Left forelimb (tissue), 1 donor: Measurements from ENCODE around the gene GNB5.
"Not testable (repeated sequence)": the region's sequence is repeated elsewhere in the genome, so short reads cannot be mapped to it uniquely, and the experiment has no call there.

ENCODE experiments used
- DNase-seq: peaks from one replicate; pipeline ENCODE4 v3.0.0-alpha.2; 2018; ENCODE audit warnings: low spot score

GNB5 gene

DNA sequence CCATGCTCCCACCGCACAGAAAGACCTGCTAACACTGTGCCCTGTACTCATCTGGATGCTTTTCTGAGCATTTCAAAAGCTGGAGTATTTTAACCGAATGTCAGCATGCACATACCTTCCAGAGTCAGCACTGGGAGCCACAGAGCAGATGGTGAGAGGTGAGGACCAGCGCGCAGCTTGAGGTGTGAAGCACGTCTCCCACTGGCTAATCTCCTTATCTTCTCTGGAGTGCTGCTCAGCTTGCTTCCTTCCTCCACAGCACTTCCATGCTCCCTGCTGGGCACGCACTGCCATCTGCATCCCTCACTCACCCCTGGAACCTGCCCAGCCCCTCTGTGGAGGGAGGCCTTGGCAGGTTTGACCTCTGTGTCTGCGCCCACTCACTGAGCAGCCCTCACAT lies at the start of gene GNB5:
GNB5 (minus strand) TSS at position 186 of the 400 bp plus-strand sequence. CDS start 6,716 bp downstream, outside the sequence.
- DNase-seq = no peak

DNA sequence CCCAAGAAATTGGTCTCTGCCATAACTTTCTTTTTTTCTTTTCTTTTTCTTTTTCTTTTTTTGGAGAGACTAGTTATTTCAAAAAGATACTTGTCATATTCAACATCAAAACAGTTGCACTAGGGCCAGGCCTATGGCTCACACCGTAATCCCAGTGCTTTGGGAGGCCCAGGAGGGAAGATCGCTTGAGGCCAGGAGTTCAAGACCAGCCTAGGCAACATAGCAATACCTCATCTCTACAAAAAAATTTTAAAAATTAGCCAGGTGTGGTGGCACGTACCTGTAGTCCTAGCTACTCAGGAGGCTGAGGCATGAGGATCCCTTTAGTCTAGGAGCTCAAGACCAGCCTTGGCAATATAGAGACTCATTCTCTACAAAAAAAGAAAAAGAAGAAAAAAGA lies 49.0 kb upstream of the GNB5 start:
- no peak for DNase-seq

DNA sequence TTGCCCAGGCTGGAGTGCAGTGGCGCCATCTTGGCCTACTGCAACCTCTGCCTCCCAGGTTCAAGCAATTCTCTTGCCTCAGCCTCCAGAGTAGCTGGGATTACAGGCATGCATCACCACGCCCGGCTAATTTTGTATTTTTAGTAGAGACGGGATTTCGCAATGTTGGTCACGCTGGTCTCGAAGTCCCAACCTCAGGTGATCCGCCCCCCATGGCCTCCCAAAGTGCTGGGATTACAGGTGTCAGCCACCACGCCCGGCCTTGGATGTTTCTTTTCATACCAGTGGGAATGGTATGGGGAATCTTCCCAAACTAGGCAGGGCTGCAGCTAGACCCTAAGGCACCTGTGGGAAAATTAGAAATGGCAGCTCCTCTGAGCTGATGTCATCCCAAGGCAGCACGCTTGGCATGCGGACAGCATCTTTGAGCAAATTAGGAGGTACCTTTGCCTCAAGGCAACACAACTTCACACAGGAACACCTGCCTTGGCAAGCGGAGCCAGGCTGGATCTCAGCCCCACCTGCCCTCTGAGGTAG lies 47.9 kb upstream of the GNB5 start:
- DNase-seq = not testable (repeated sequence)

DNA sequence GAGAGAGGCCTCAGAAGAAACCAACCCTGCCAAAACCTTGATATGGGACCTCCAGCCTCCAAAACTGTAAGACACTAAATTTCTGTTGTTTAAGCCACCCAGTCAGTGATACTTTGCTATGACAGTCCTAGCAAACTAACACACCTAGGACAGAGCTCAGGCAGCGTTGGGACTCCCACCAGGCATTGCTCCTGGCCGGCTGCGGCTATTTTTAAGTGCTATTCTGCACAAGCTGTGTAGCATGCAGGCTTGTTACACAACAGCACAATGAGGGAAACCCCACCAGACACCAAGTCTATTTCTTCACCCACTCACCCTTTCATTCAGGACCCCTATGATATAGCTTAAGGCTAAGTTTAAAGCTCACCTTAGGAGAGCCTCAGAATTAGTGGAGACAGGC lies 47.0 kb upstream of the GNB5 start:
- no peak for DNase-seq

DNA sequence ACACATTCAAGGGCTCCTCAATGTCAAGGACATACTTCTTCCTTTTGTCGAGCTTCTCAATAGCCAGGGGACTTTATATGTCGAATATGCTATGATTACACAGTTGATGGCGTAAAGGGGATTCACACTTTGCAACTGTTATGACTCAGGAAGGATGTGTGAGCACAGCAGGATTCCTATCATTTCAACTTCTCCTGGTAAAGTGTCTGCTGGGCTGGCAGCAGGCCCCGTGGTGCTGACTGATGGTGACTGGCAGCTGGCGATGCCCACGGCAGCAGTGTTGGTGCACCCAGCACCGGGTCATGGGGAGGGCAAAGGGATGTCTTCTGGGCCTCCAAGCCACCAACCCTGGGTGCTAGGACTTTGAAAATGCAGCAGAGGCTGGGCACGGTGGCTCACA lies 44.8 kb upstream of the GNB5 start:
- DNase-seq = no peak

DNA sequence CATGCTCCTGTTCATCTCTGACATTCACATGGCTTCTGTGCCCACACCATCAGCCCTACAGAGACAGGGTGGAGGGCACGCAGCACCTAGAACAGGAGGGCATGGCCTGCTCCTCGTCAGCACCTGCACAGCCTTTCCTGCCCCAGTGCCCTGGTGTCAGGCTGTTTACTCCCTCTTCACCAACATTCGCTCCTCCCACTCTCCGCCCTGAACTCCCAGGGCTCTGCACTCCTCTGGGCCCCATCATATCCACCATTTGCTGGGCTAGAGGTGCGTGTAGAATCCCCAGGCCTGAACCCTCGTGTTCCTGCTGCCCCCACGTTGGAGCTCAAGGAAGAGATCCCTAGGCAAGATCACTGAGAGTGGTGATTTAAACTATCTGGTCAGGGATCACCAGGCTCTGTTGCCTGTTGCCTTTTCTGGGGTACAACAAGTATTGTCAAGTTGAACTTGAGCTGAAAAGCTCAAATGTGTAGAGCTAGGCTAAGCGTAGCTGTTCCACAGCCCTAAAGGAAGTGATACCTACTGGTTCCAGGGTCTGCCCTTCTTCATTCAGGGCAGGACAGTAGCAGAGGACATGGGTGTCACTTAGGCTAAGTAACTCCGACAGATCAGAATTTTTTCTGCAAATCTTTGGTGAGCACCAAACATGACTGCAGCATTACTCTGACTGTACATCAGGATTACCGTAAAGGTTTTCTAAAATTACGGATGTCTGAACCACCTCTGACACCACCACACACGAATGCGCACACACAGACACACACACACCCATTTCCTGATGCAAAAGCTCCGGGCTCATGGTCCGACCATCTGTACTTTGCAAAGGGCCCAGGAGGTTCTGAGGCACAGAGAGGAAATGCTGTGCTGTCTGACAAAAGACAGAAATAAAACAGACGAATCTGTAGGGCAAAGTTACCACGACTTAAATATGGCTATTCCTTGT lies 43.7 kb upstream of the GNB5 start:
- DNase-seq = no peak

DNA sequence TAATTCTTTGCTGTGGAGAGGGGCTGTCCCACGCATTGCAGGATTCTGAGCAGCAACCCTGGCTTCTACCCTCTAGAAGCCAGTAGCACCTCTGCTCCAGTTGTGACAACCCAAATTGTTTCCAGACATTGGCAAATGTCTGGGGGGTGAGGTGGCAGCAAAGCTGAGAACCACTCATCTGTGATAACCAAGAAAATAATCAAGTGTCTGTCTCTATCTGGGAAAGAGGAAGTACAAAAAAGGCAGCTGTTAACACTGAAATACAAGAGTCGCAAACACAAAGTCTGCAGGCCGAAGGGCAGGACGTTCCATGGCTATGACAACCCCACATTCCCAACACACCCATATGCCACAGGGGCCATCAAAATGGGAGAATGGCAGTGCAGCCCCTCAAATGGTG lies 42.2 kb upstream of the GNB5 start:
- DNase-seq = no peak

DNA sequence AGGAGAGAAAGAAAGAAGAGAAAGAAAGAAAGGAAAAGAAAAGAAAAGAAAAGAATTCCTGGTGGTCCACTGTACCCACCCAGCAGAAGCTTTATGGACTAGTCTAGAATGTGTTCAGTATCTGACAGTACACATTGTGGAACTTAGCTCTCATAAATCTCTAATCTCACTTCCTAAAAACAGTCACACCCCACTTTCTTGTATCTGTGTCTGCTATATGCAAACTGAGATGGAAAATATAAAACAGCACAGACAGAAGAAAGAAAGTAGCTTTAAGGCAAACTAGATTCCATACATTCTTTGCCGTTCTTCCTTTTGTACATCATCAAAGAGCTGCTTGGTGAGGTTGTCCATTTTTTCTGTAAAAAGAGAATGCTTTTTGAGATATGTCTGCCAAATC lies 41.1 kb upstream of the GNB5 start:
- DNase-seq = no peak

DNA sequence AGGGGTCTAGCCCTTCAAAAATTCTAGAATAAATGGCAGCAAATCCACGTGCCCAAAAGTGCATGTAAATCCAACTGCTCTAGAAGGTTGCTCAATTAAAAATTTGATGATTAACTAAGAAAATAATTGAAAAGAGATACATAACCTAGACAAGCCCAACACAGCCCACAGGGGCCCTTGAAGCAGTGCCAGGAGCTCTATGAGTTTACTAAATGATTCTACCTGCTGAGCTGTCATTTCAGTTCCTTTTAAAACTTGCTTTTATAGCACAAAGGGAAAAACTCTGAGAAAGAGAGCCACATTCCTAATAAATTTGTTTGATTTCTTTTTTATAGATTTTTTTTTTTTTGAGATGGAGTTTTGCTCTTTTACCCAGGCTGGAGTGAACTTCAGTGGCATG lies 38.9 kb upstream of the GNB5 start:
- no peak for DNase-seq

DNA sequence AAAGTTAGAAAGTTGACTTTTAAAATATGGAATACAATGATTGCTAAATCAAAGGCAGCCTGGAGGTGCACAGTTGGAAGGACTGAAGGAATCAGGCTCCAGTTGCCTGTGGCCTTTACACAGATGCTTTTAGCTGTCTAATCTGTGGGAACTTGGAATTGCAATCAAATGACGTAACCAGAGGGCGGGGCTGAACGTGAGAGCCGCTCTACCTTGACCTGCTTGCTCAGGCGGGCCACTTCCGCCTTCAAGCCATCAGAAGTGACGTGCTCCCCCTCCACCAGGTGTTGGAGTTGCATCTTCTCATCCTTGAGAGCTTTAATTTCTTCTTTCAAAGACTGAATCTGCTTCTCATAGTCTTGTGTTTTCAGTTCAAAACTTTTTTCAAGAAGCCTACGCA lies 37.7 kb upstream of the GNB5 start:
- no peak for DNase-seq

DNA sequence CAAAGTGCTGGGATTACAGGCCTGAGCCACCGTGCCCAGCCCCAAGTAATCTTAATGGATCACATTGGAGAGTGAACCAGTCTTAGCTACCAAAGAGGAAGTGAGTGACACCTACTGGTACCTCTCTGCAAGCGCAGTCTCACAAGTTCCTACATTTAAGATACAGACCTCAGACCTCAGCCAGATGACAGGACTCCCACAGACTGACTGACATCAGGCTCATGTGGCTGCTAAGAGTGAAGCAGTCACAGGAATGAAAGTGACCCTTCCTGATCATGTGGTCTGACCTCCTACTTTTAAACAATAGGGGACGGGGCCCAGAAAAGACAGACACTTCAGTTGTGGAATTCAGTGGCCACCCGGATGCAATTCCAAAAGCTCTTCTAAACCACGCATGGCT lies 36.3 kb upstream of the GNB5 start:
- no peak for DNase-seq

DNA sequence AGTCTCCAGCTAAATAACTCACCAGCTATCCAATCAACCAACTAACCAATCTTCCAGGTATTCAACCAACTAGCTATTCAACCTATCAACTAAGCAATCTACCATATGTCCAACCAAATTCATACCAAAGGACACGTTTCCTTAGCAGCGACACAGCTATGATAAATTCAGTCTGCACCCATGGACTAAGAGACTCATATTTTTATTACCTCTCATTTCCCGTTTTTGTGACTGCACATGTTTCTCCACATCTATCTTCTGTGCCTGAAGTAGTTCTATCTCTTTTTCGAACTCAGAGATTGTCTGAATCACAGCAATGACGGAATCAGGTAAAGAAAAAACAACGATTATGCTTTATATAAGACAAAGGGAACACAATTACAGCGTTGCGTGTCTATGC lies 34.0 kb upstream of the GNB5 start:
- no peak for DNase-seq

DNA sequence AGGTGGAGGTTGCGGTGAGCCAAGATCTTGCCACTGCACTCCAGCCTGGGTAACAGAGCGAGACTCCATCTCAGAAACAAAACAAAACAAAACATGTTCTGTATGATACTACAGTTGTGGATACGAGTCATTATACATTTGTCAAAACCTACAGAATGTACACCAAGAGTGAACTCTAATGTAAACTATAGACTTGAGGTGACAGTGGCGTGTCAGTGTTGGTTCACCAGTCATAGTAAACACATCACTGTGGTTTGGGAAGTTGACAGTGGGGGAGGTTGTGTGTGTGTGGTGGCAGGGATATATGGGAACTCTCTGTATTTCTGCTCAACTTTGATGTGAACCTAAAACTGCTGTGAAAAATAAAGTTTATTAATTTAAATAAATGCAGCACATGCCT lies 33.0 kb upstream of the GNB5 start:
- no peak for DNase-seq

DNA sequence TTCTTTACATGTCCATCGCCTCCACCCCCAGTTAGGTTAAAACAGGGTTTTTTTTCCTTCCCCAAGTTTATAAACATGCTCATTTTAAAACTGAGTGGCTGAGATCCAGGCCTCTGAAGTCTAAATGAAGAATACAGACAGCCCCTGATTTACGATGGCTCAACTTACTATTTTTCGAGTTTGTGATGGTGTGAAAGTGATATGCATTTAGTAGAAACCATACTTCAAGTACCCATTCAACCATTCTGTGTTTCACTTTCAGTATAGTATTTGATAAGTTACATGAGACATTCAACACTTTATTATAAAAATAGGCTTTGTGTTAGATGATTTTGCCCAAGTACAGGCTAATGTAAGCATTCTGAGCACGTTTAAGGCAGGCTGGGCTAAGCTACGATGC lies 30.5 kb upstream of the GNB5 start:
- no peak for DNase-seq

DNA sequence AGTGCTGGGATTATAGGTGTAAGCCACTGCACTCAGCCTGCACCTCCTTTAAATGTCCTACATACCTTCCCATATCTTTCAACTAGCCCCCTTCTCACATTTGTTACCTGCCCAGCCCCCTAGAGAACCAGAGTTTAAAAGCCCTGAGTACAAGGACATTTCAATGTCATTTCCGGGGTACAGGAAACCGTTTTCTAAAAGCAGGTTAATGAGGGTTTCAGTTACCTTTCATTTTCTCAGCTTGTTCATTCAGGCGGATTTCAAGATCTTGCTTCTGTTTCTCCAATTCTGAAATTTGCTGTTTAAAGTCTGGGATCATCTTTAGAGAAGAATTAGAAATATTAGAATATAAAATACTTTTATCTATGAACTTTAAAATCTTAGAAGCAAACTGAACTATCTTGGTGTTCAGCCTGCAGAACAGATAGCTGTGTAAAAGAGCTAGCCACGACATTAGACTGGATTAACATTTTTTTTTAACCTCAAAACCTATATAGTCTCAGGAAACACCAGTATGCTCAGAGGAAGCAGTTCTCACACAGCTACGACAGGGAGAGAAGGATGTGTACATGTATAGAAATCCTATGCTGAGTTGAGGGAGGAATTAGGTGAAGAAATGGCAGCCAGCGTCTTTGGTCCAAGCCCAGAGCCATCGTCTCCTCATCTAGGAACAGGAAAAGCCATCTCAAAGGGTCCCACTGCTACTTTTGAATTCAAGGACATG lies 29.9 kb upstream of the GNB5 start:
- no peak for DNase-seq

DNA sequence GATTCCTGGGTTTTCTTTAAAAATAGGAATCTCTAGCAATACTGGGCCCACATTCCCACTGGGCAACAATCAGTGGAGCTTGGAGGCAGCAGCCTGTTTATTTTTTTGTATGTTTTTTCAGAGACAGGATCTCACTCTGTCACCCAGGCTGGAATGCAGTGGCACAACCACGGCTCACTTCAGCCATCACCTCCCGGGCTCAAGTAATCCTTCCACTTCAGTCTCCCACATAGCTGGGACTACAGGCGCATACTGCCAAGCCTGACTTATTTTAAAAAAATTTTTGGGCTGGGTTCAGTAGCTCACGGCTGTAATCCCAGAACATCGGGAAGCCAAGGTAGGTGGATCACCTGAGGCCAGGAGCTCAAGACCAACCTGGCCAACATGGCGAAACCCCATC lies 29.1 kb upstream of the GNB5 start:
- DNase-seq = no peak

DNA sequence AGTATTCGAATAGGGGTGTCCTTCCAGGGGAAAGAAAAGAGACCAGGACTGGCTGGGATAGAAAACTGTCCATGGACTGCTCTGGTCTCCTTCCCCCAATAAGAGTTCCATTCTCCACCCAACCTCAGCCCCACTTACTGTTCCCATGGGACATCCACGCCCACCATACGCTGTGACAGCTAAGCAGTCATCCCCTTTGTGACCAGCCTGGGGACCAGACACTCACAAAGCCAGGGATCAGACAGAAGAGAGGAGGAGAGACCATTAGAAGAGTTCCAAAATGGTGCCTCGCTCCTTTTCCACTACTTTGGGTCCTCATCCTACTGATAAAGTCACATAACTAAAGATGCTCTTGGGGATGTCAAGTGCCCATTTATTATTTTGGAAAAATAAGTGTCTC lies 27.6 kb upstream of the GNB5 start:
- no peak for DNase-seq

DNA sequence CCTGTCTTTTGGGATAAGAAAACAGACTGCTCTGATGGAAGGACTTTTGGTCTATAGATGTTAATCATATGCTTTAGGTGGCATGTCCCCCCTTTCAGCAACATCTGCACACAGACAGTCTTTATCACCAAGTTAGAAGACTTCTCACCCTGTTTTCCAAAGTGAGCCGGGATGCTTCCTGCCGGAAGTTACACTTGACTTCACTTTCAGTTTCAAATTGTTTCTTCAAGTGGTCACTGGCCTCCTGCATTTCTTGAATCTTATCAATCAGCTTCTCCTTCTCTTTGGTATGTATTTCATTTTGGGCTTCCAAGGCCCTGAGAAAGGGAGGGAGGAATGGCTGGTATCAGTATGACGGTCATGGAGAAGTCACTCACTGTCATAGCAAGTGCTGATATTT lies 27.2 kb upstream of the GNB5 start:
- no peak for DNase-seq

DNA sequence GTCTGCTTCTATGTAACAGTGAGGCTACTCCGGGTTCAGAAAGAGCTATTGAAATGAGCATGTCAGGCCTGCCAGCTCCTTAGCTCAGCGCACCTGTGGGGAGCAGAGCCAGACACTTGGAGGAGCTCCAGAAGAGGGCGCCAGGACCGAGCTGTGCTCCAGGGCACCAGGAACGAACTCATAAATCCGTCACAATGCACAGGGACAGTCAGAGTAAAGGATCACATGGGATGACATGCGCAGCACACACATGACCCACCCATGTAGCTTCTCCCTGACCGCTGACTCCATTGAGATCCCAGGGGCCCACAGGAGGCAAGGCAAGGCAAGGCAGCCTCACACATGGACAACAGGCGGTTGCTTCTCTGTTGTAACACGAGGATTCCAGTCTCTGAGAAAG lies 26.0 kb upstream of the GNB5 start:
- no peak for DNase-seq

DNA sequence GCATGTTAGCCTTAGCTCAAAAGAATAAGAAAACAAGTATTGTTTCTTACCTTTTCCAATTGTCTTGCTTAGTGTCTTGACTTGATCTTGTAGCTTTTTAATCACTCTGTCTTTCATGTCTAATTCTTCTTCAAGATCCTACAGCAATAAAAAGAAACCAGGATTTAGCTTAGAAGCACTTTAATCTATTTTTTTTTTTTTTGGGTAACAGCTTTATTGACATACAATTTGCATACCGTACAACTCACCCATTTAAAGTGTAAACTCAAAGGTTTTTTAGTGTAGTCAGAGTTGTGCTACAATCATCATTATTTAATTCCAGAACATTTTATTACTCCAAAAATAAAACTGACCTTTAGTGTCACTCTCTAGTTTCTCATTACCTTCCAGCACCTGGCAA lies 23.4 kb upstream of the GNB5 start:
- DNase-seq = no peak

DNA sequence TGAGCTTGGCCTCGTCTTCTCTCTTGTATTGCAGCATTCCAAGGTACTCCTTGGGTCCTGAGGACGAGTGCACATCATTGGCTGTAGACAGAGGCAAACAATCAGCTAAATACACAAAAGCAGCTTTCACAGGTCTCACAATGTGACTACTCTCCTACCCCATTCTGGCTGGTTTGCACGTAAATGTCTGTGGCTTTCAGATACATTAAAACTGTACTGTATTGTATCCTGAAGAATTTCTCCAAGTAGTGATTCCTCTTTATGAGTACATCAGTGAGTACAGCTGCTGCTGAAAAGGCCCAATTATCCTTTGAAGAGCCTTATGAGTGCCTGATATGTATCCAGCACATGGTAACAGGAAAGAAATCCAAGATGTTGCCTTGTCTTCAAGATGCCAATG lies 22.0 kb upstream of the GNB5 start:
- DNase-seq = no peak

DNA sequence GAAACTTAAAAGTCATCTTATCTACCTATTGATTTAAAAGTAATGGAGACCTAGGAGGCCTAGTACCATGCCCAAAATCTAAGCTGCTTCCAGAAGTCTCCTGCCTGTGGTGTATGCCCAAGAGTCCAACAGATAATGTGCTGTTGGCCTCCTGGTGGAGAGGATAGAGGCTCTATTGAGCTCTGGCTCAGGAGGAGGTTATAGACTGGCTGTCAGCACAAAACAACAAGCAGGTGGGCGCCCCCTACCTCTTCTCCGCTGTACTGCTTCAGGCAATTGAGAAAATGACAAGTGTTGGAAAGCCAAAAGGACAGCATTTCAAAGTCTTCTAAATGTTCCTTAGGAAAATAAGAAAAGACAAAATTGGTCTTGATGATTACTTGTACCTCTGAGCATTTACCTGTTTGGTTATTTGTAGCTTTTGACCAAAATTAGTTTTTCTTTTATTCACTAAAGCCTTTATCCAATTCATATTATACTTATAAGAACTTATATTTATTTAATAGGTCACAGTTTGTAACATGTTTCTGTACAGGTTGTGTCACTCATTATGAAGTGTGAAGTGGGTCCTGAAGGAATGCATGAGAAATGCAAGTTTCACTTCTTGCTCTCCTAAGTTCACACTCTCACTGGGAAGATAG lies 17.2 kb upstream of the GNB5 start:
- no peak for DNase-seq

DNA sequence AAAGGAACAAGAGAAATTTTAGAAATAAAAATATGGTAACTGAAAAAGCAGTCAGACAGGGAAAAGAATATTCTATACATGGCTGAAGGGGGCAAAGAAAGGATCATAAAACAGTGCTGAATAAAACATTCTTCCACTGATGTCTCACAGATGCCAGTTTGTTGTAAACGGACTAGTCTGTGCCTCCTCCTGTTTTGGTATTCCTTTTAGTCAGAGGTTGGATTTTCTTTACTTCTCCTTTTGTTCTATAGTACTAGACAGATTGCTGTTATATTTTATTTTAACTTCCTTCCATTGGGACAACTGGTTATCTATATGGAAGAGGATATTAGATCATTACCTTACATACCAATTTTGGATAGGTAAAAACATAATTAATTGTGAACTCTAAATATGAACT lies 16.0 kb upstream of the GNB5 start:
- DNase-seq = no peak
